GM12873 (cell line): Measurements from ENCODE around the gene LMAN2L.

Source experiments
- TF ChIP-seq, protein P1 (sequence below): IDR thresholded peaks from 2 replicates; pipeline ENCODE4 v1.5.1; 2012; ENCODE audit warnings: low read depth, mild to moderate bottlenecking, moderate library complexity, low read length, control low read depth; ENCODE audit not compliant: insufficient read depth; ENCODE audit errors: missing control alignments

The LMAN2L gene

DNA sequence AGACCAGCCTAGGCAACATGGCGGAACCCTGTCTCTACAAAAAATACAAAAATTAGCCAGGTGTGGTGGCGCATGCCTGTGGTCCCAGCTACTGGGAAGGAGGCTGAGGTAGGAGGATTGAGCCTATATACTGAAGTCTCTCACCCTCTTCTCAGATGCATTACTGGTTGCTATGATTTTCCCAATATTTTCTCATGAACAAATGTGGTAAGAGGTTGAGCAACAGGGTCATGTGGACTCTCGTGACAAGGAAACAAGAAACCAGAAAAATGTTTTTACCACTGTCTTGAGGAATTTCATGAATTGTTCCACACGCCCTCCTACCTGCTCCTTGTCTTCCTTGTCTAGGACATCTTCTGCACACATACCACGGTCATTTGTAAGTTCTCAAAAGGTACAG is 12.4 kb downstream of the LMAN2L start:
- TF ChIP-seq, protein P1, sequence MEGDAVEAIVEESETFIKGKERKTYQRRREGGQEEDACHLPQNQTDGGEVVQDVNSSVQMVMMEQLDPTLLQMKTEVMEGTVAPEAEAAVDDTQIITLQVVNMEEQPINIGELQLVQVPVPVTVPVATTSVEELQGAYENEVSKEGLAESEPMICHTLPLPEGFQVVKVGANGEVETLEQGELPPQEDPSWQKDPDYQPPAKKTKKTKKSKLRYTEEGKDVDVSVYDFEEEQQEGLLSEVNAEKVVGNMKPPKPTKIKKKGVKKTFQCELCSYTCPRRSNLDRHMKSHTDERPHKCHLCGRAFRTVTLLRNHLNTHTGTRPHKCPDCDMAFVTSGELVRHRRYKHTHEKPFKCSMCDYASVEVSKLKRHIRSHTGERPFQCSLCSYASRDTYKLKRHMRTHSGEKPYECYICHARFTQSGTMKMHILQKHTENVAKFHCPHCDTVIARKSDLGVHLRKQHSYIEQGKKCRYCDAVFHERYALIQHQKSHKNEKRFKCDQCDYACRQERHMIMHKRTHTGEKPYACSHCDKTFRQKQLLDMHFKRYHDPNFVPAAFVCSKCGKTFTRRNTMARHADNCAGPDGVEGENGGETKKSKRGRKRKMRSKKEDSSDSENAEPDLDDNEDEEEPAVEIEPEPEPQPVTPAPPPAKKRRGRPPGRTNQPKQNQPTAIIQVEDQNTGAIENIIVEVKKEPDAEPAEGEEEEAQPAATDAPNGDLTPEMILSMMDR: no peak

DNA sequence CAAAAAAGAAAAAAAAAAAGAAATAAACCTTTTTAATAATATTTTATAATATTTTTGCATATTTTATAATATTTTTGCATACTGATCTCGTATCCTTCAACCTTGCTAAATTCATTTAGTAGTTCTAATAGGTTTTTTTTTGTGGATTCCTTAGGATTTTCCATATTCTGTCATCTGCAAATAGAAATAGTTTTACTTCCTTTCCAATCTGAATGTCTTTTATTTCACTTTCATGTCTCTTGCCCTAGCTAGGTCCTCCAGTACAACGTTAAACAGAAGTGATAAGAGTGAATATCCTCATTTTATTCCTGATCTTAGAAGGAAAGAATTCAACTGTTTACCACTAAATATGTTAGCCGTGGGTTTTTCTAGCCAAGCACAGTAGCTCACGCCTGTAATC is 13.7 kb downstream of the LMAN2L start:
- TF ChIP-seq, protein P1: no peak

DNA sequence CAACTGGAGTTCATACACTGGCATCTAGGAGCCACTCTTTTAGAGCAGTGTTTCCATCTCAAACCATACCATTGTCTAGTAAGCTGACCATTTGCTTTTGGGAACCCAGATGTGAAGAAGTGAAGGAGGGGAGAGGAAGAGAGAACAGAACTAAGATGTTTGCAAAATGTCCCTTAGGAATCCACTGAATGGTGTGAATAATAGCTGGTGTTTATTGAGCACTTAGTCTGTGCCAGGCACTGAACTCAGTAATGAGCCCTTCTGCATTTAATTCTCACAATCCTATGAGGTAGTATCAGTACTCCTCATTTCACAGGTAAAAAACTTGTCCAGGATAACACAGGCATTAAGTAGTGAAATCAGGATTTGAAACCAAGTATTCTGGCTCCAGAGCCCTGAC is 23.5 kb downstream of the LMAN2L start:
- TF ChIP-seq, protein P1: no peak

DNA sequence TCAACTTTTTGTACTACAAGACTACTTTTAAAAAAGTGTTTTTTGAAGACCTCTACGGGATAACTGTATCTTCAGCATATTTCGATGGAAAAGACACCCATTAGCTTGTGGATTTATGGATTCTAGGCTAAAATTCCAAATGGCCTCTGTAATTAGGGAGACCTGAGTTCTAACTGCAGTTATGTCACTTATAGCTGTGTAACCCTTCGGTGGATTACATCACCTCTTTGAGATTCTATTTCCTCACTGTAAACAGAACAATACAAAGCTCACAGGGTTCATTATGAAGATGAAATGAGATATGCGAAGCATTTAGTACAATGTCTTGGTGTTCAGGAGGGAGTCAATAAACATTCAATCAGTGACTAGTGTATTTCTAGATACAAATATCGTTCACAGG is 24.2 kb downstream of the LMAN2L start:
- TF ChIP-seq, protein P1: no peak

DNA sequence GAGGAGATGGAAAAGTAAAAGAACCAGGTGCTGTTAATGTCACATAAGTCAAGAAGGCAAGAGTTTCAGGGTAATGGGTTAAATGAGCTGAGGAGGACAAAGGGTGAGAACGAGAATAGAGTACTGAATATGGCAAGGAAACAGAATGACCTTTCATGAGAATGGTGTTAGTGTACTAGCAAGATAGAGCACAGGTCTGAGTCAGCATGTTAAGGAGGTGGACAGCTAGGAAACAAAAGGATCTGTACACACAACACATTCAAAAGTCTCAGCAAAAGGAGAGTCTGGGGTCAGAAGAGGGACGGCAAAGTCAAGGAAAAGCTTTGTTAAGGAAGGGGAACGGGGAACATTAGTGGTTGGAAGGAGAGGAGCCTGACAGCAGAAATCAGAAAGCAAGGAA is 28.9 kb downstream of the LMAN2L start:
- TF ChIP-seq, protein P1: no peak

DNA sequence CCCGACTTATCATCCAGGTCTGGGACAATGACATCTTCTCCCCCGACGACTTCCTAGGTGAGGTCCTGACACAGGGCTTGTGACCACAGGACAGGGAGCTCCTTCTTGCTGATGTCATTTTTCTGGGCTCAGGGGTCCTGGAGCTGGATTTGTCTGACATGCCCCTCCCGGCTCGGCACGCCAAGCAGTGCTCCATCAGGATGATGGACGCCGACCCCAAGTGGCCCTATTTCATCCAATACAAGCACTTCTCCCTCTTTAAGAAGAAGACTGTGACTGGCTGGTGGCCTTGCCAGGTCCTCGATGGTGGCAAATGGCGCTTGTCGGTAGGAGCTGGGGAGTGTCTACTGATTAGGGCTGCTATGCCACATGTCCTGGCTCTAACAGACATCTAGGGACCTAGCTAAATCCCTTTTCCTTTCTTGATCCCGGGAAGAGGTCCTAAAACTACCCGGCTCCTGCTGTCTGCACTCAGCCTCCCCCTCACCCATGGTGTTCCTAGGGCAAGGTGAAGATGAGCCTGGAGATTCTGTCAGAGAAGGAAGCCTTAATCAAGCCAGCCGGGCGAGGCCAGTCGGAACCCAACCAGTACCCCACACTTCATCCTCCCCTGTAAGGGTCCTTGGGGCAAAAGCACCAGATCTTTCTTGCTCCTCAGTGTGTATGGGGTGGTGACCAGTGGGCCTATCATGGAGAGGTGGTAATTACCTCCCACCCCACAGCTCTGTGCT is 36.7 kb downstream of the LMAN2L start:
- TF ChIP-seq, protein P1: no peak

DNA sequence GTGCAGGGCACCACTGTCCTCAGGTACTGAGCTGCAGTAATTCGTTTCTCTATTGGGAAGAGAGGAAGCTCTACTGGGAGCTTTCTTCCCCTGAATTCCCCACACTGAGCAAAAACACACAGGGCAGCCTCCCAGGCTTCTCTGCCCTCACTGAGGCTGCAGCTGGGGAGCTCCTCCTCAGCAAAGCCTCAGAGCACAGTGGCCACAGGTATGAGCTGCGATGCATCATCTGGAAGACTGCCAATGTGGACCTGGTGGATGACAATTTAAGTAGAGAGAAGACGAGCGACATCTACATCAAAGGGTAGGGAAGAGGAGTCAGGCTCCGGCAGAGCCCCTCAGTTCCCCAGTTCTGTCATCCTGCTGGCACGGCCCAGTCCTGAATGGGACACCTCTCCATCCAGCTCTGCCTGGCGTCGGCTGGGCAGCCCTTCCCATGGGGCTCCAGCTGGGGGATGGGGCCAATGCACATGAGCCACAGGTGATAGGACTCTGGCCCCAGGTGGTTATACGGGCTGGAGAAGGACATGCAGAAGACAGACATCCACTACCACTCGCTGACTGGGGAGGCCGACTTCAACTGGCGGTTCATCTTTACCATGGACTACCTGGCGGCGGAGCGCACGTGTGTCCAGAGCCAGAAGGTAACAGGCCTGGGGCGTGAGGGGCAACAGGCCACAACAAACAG is 37.6 kb downstream of the LMAN2L start:
- TF ChIP-seq, protein P1: no peak
